Stimulated activated CD4-positive, alpha-beta T cell treated with anti-CD3 and anti-CD28 coated beads, Interleukin-1b, Interleukin-23, amount 100 ng/mL, for 1 hour (primary cell): ENCODE measurements around the gene EMC9.
"Not testable (repeated sequence)": the region's sequence is repeated elsewhere in the genome, so short reads cannot be mapped to it uniquely, and the experiment has no call there.

Experiments used
- DNase-seq, 2 donors: peaks; one replicate each; pipeline ENCODE4 v3.0.0-alpha.2; 2020; ENCODE audit warnings: low read depth in 2 of 2

EMC9 gene

DNA sequence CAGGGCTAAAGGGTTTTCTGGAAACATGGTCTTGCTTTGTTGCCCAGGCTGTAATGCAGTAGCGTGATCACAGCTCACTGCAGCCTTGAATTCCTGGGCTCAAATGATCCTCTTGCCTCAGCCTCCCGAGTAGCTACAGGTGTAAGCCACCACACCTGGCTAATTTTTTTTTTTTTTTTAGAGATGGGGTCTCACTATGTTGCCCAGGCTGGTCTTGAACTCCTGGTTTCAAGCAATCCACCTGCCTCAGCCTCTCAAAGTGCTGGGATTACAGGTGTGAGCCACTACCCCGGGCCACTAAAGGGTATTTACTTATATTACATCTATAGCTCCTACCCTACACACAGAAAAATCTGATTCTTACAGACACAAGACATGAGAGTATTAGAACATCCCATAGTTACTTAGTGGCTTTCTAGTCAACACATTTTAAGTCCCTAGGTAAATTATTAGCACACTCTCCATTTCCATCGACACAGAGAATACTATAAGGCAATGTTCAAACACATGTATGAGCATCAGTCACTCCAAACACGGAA is 33.0 kb downstream of the EMC9 start:
- no peak for DNase-seq

DNA sequence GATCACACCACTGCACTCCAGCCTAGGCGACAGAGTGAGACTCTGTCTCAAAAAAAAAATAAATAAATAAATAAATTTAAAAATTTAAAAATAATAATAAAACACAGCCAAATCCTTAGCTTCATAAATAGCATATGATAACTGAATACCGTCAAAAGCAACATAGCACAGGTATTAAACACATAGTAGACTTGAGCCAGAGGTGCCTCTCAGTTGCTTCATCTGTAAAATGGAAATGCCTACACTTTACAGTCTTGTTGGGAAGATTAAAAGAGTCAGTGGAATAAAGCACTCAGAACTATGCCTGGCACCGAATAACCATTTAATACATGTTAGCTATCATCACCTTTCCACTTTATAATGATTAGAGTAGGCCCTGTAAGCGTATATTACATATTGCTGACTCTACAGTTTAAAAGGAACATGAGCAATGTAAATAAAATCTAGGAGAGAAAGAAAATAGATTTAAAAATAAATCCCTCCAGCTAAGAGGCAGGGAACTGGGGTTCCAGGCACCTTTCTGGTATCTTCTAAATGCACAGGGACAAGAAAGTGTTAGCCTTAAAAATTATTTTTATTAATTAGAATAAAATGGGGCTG is 34.6 kb downstream of the EMC9 start:
- DNase-seq = no peak

DNA sequence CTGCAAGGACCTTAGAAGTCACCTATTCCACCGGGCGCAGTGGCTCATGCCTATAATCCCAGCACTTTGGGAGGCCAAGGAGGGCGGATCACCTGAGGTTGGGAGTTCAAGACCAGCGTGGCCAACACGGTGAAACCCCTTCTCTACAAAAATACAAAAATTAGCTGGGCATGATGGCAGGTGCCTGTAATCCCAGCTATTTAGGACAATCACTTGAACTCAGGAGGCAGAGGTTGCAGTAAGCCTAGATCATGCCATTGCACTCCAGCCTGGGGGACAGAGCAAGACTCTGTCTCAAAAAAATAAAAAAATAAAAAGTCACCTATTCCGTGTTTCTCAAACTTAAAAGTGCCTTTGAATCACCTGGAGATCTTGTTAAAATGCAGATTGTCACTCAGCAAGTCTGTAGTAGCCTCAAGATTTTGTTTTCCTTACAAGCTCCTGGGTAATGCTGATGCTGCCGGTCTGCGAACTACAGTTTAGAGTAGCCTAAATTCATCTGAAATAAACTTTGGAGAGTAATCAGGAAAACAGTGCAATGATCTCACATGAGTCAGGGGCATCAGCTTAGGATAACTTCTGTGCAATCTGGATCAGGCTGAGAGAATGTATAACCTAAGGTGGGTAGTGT is 35.7 kb downstream of the EMC9 start:
- DNase-seq = not testable (repeated sequence)

DNA sequence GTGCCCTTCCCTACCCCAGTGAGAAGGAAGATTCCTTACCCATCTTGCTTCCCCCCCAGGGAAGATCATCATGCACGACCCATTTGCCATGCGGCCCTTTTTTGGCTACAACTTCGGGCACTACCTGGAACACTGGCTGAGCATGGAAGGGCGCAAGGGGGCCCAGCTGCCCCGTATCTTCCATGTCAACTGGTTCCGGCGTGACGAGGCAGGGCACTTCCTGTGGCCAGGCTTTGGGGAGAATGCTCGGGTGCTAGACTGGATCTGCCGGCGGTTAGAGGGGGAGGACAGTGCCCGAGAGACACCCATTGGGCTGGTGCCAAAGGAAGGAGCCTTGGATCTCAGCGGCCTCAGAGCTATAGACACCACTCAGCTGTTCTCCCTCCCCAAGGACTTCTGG is 37.9 kb downstream of the EMC9 start:
- no peak for DNase-seq

DNA sequence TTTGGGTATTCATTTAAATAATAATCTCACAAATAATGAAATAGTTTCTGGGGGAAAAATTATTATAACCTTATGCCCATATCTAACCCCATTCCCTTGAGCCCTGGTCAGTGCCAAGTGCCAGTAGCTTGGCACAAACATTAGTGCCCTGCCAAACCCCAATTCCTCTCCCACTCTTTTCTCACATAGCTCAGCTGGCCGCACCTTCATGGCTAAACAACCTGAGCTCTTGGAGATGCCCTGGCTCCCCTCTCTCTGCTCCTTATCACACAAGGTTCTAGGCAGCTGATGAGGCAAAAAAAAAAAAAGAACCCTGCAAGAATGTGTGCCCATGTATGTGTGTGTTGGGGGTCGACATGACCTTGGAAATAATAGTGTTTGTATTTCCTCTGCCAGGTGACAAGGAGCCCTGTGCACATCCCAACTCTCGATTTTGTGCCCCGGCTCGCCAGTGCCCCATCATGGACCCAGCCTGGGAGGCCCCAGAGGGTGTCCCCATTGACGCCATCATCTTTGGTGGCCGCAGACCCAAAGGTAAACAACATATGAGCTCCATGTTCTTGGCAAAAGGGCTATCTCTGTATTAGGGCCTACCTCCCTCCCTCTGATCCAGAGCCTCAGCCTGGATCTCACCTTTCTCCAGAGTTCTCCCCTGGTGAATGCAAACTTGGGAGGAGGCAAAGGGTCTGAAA is 38.9 kb downstream of the EMC9 start:
- DNase-seq = no peak

DNA sequence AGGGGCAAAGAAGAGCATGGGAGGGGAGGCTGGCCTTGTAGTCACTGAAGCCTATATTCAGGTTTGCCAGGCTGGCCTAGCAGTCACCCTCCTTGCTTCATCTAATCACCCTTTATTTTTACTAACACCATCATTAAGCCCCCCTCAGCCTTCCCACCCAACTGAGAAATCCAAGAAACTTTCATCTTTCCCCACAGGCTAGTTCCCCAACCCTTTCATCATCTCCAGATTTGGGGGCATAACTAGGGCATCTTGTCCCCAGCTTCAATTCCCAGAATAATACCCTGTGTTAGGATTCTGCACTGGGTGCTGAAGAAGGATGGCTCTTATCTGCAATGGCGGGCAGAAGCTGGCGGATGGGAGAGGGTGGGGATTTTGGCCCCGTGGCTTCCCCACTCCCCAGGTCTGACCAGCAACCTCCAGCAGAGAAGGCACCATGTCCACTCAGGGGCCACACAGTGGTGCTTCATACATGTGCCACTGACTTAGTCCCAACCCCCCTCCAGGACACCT is 40.4 kb downstream of the EMC9 start:
- DNase-seq = no peak

DNA sequence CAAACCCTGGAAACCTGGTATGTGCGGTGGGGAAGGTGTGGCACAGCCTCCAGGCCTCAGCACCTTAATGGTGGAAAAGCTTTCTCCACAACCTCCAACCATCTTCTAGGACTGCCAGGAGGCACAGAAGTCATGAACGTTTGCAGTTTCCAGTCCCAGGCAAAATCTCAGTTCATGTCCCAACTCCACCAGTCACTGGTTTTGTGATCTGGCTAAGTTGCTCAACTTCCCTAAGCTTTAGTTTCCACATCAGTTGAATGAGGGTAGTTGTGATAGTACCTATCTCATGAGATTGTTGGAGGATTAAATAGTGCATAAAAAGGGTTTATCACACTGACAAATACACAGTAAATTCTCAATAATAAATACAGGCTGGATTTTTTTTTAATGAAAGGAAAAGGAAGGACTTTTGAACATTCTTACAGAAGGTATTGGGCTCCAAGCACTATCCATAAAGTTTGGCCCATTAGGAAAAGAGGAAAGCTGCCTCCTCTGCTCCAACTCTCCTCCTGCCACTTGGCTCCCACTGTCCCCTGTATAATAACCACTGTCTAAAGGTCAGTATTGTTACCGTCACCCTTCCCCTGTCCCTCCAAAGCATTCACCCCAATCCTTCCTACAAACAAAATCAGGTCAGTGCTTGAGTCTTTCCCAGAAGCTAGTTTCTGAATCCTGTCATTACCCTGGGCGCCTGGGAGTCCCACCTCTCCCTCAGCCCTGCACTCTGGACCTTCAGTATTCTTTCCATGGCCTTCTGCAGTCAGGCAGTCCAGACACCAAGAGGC is 41.0 kb downstream of the EMC9 start:
- no peak for DNase-seq

DNA sequence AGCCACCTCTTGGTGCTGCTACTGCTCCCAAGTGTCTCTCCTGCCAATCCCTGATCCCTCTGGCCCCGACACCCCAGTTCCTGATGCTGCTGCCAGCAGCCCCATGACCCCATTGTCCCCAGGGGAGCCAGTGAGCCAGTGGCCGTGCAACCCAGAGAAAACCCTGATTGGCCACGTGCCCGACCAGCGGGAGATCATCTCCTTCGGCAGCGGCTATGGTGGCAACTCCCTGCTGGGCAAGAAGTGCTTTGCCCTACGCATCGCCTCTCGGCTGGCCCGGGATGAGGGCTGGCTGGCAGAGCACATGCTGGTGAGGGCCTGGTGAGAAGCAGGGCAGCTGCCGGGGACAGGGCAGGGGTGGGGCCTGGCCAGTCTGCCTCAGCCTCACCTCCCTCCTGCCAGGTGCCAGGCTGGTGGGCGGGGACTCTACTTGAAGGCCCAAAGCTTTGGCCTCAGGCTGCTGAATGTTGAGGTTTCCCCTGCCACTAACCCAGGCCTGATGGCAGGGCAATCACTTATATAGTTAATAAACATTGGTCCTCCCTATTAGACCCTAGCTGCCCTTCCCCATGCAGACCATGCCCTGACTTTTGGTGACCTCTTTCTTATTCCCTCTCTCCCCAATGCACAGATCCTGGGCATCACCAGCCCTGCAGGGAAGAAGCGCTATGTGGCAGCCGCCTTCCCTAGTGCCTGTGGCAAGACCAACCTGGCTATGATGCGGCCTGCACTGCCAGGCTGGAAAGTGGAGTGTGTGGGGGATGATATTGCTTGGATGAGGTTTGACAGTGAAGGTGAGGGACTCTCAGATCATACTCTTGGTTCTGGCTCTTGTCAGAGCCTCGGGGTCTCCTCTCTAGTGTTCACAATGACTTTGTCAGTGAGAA is 42.2 kb downstream of the EMC9 start:
- no peak for DNase-seq

DNA sequence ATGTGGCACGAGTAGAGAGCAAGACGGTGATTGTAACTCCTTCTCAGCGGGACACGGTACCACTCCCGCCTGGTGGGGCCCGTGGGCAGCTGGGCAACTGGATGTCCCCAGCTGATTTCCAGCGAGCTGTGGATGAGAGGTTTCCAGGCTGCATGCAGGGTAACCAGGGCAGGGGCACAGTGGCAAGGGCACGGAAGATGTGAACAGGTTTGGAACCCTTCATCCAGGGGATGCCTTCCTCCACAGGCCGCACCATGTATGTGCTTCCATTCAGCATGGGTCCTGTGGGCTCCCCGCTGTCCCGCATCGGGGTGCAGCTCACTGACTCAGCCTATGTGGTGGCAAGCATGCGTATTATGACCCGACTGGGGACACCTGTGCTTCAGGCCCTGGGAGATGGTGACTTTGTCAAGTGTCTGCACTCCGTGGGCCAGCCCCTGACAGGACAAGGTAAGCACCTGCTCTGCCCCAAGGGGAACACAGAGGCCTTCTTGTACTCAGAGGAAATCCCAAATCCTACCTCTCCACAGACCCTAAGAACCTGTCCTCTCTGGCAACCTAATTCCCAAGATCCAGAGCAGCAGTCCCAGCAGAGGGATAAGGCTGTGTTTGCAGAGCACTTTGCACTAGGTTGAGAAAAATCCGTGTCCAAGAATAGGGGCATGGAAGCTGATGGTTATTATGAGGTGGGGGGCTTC is 43.0 kb downstream of the EMC9 start:
- no peak for DNase-seq

DNA sequence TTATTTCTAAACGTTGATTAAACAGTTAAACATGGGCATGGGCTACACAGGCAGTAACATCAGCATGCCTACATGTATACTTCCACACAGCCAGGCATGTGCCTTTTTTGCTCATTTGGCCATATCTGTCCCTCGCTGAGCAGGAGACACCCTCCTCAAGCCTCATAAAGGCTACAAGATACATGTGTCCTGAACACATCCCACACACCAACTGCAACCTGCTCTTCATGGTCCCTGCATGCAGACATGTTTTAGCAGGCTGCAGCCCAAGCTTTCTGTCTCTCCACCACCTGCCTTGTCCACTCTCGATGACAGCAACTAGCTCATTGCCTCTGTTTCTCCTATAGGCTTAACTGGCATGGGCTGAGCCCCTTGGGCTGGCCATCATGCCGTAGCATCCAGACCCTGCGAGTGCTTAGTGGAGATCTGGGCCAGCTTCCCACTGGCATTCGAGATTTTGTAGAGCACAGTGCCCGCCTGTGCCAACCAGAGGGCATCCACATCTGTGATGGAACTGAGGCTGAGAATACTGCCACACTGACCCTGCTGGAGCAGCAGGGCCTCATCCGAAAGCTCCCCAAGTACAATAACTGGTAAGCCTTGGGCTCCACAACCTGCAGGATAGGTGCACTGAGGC is 44.7 kb downstream of the EMC9 start:
- no peak for DNase-seq

DNA sequence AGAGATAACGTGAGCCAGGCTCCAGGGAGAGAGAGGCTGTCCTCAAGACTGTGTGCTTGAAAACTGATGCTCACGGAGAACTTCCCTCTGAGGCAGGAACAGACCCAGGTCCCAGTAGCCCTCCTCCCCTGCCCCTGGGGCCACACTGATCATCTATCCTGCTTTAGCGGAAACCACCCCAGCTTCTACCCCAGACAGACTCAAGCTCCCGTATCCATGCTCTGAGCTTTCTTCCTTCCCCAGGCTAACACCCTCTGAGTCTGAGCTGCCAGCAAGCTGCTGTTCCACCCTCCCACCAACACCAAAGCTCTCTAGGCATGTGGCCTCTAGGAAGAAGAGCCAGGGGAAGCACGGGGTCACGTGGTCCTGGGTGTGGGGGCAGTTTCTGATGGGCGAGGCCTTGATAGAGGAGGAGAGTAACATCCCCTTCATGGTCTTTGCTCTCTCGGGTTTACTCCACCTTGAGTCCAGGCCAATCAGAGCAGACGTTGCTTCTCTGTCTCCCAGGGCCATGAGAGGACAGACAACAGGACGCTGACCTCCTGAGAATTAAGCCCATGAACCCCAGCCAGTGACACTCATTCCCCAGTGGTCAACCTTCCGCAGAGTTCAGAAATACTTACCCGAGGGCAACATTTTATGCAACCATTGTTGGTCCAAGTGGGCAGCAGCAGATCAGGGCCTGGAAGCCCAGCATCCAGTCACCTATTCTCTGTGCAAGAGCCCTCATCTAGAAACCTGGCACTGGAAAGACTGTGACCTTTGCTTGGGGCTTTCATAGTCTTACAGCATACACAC is 45.9 kb downstream of the EMC9 start:
- DNase-seq = peak in 1 of 2 donors; percentile 39

DNA sequence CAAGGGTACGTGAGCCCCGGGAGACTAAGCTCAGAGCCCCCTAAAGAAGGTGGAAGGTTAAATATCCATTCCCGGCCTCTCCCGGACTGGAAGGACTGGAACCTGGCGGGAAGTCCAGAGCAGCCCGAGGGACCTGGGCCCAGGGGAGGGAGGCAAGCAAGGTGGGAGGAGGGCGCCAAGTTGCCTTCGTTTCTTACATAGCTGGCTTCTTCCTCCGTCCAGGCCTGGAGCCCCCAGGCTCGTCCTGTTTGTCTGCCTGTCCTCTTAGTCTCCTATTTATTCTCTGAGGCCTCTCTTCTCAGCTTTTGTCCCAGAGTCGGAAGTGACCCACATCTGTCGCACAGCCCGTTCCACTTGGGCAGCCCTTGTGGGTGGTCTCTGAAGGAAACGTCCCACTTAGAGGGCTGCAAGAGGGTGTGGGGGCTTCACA is 46.5 kb downstream of the EMC9 start:
- DNase-seq = no peak

DNA sequence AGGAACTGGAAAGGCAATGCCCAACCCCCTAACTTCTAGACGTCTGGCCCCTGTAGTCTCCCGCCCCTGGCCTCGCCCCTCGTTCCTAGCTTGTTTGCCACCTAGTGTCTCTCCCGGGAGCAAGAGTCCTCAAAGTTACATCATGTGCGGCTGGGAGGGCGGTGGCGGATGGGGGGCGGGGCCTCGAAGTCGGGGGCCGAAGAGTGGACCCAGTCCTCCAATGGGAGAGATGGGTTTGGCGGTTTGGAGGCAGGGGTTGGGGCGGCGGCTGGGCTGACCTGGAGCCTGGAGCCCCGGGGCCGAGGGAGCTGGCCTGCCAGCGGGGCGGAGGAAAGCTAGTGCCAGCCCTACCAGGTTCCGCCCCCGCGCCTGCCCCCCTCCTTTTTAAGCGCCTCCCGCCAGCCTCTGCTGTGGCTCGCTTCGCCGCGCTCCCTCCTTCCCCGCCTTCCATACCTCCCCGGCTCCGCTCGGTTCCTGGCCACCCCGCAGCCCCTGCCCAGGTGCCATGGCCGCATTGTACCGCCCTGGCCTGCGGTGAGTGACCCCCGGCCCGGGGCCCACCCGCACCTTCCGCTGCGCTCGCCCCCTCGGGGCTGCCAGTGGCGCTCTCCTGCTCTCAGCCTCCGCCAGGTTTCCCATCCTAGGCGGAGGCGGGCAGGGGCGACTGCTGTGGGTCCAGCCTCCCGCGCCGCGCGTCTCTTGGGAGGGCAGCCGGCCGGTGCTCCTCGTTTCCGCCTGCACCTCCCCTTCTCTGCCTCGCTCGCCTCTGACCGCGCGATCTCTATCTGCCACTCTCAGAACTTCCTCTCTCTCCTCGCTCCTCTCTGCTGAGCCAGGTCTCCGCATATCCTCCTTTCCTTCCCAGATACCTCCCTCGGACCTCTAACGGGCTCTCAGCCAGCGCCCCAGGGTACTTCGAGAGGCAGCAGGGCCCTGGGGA is 47.2 kb downstream of the EMC9 start, which contains the start of gene PCK2:
Gene PCK2 (plus strand): TSS at position 411 of the 940 bp plus-strand sequence. CDS start 95 bp downstream, at position 506.
- DNase-seq = peak in 1 of 2 donors; percentile 82

DNA sequence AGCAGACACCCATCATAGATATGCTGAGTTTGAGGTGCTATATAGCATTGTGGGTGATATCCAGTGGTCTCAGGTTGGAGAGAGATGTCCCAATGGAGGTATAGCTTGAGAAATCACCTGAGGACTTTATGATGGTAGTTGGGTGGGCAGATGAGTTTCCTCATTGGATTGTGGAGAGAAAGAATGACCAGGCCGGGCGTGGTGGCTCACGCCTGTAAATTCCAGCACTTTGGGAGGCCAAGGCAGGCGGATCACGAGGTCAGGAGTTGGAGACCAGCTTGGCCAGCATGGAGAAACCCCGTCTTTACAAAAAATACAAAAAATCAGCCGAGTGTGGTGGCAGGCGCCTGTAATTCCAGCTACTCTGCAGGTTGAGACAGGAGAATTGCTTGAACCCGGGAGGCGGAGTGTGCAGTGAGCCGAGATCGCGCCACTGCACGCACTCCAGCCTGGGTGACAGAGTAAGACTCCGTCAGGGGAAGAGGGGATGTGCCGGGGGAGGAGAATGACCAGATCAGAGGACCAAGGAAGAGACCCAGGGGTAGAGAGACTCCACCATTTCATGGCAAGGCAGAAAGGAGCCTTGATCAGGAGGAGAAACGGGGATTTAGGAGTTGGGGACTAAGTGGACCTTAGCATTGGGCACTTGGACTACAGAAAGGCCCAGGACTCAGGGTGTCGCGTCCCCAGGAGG is 48.0 kb downstream of the EMC9 start:
- no peak for DNase-seq

DNA sequence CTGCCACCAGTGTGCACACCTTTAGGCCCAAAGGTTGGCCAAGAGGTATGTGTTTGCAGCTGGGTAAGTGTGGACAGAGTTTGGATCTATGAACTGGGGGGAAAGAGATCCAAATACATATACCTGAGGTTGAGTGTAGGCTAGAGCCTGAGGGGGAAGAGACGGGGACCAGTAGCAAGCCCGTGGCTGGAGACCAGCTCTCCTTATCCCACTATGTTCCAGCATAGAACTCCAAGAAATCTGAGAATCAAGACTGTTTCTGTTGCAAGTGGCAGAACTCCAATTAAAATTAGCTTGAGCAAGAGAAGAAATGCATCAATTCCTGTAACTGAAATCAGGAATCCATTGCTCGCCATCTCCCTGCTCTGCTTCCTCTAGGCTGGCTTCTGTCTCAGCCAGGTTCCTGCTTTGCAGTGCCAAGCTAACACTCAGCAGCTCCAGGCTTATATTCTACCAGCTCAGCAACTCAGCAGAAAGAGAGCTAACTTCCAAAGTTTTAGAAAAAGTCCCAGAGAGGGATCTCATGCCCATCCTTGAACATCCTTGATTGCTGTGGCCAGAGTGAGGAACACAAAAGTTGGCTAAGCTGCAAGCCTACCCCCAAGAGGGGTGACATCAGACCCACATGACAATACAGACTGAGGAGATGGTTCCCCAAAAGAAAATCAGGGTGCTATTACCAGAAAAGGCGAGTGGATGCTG is 48.7 kb downstream of the EMC9 start:
- DNase-seq = no peak

DNA sequence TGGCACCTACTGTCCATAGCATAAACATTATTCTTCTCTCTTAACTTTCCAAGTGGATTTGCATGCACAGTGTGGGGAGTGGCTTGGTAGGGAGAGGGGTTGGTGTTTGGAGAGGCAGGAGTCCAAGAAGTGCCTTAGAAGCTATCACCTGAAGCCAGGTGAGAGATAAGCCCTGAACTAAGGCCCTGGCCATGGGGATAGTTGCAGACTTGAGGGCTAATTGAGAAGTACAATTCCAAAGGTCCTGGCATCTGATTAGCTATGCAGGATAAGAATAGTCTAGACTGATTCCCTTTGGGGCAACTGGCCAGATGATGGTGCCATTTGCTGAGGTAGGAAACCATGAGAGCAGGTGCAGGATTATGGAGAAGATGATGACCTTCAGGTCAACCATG is 49.3 kb downstream of the EMC9 start:
- no peak for DNase-seq
